A549 (cell line): ENCODE results near the gene CTNNBIP1.

Experiments used
- BCL3 ChIP-seq: fragments of >200 bp; sonication (Bioruptor Twin); formaldehyde crosslinking; IDR thresholded peaks from 3 replicates; pipeline ENCODE4 v1.6.1; 2016
- CHD2 ChIP-seq: fragments of 150-350 bp; IDR thresholded peaks from 2 replicates; pipeline ENCODE4 v1.6.1; 2014; ENCODE audit warnings: low read length; ENCODE audit not compliant: partially characterized antibody
- CHD4 ChIP-seq: fragments of 200-600 bp; sonication (generic); IDR thresholded peaks from 2 replicates; pipeline ENCODE4 v1.6.1; 2016; ENCODE audit warnings: antibody characterized with exemption, mild to moderate bottlenecking, borderline replicate concordance
- CTCF ChIP-seq: fragments of >200 bp; sonication (Bioruptor Twin); formaldehyde crosslinking; IDR thresholded peaks from 3 replicates; pipeline ENCODE4 v1.5.1; 2016
- EHMT2 ChIP-seq: fragments of 200-600 bp; sonication (generic); IDR thresholded peaks from 2 replicates; pipeline ENCODE4 v1.6.1; 2016; ENCODE audit warnings: antibody characterized with exemption, low read depth, mild to moderate bottlenecking, moderate library complexity
- EP300 ChIP-seq, 2 experiments: fragments of >200 bp; sonication (Bioruptor Twin); formaldehyde crosslinking; IDR thresholded peaks; 2 replicates in 1 of 2; 3 replicates in 1 of 2; pipeline ENCODE4 v1.6.1; 2016 to 2017
- FOSL2 ChIP-seq, 2 experiments: fragments of 450-650 bp in 1 of 2; fragments of >200 bp in 1 of 2; sonication (Bioruptor Twin) in 1 of 2; formaldehyde crosslinking; IDR thresholded peaks; 2 replicates each; pipeline versions ENCODE4 v1.5.0 to v1.6.1; 2016 to 2020; ENCODE audit warnings: mild to moderate bottlenecking in 1 of 2, moderate library complexity in 1 of 2
- JUN ChIP-seq, 2 experiments: fragments of >200 bp; sonication (Bioruptor Twin); formaldehyde crosslinking; IDR thresholded peaks; 2 replicates in 1 of 2; 3 replicates in 1 of 2; pipeline ENCODE4 v1.6.1; 2016 to 2017
- MAX ChIP-seq: IDR thresholded peaks from 2 replicates; pipeline ENCODE4 v1.6.1; 2012
- NPAS2 ChIP-seq: fragments of 250-450 bp; sonication (Bioruptor Pico); IDR thresholded peaks from 2 replicates; pipeline ENCODE4 v1.8.0; 2022; ENCODE audit warnings: mild to moderate bottlenecking, moderate library complexity, borderline replicate concordance
- POLR2A ChIP-seq: IDR thresholded peaks from 2 replicates; pipeline ENCODE4 v1.6.1; 2012; ENCODE audit warnings: mild to moderate bottlenecking, low read length
- SMC3 ChIP-seq: fragments of >200 bp; sonication (Bioruptor Twin); formaldehyde crosslinking; IDR thresholded peaks from 3 replicates; pipeline ENCODE4 v1.6.1; 2018; ENCODE audit warnings: inconsistent platforms
- TP53 ChIP-seq: fragments of 250-450 bp; sonication (Bioruptor Pico); IDR thresholded peaks from 2 replicates; pipeline ENCODE4 v1.5.0; 2021; ENCODE audit warnings: mild to moderate bottlenecking, moderate library complexity
- USF2 ChIP-seq: fragments of 450-650 bp; IDR thresholded peaks from 2 replicates; pipeline ENCODE4 v1.6.1; 2014; ENCODE audit warnings: antibody characterized with exemption

- TF ChIP-seq MAX: no peak
- TF ChIP-seq SMC3: no peak
- TF ChIP-seq USF2: no peak
- no peak for TF ChIP-seq CTCF
- no peak for TF ChIP-seq JUN (IDR thresholded peaks at IDR 0.05)
- no peak for TF ChIP-seq EP300 (IDR thresholded peaks at IDR 0.05)
- no peak for TF ChIP-seq TP53
- TF ChIP-seq CHD4: no peak
- no peak for TF ChIP-seq POLR2A
- TF ChIP-seq BCL3: no peak
- TF ChIP-seq CHD2: no peak
- no peak for TF ChIP-seq NPAS2
- TF ChIP-seq EHMT2: no peak
- no peak for TF ChIP-seq FOSL2 (IDR thresholded peaks at IDR 0.05)
- no peak for TF ChIP-seq FOSL2 (CRISPR knock-in tag; IDR thresholded peaks at IDR 0.05)
Measured at GRCh38 chr1:9868244-9868590, 41.9 kb downstream of the CTNNBIP1 start.
